H9 (cell line): ENCODE results near the gene EFCAB6. TPM values are rescaled to one million over a fixed set of nuclear protein-coding genes. Genes with fewer than 3 reads are reported as not detected.

Source experiments
- DNase-seq: peaks from one replicate; pipeline ENCODE4 v3.0.0-alpha.2; 2017
- H2AFZ ChIP-seq: one replicate; pipeline ENCODE4 v1.6.1; 2013; ENCODE audit warnings: mild to moderate bottlenecking, low read length, control low read depth, moderate library complexity
- H2AK5ac ChIP-seq: 2 replicates; pipeline ENCODE4 v1.6.1; 2013; ENCODE audit warnings: low read length, control low read depth, mixed read lengths; ENCODE audit not compliant: insufficient read length
- H2BK120ac ChIP-seq: one replicate; pipeline ENCODE4 v1.6.1; 2013; ENCODE audit warnings: low read depth, mild to moderate bottlenecking, low read length, control low read depth, inconsistent platforms; ENCODE audit not compliant: poor library complexity, severe bottlenecking
- H2BK12ac ChIP-seq: 2 replicates; pipeline ENCODE4 v1.6.1; 2013; ENCODE audit warnings: low read length, control low read depth, mixed read lengths, low read depth; ENCODE audit not compliant: insufficient read length
- H2BK15ac ChIP-seq: 2 replicates; pipeline ENCODE4 v1.6.1; 2013; ENCODE audit warnings: low read depth, low read length, control low read depth
- H2BK20ac ChIP-seq: one replicate; pipeline ENCODE4 v1.6.1; 2013; ENCODE audit warnings: low read depth, mild to moderate bottlenecking, low read length, control low read depth, inconsistent platforms; ENCODE audit not compliant: poor library complexity, severe bottlenecking
- H2BK5ac ChIP-seq: 2 replicates; pipeline ENCODE4 v1.6.1; 2013; ENCODE audit warnings: low read length, control low read depth, mixed read lengths; ENCODE audit not compliant: insufficient read length
- H3K14ac ChIP-seq: 2 replicates; pipeline ENCODE4 v1.6.1; 2013; ENCODE audit warnings: low read length, control low read depth; ENCODE audit not compliant: insufficient read depth
- H3K18ac ChIP-seq: 2 replicates; pipeline ENCODE4 v1.6.1; 2013; ENCODE audit warnings: low read depth, mild to moderate bottlenecking, mixed read lengths, low read length, control low read depth; ENCODE audit not compliant: insufficient read length
- H3K23ac ChIP-seq: 2 replicates; pipeline ENCODE4 v1.6.1; 2013; ENCODE audit warnings: low read length, control low read depth, mixed read lengths, low read depth; ENCODE audit not compliant: insufficient read length
- H3K23me2 ChIP-seq: 2 replicates; pipeline ENCODE4 v1.6.1; 2013; ENCODE audit warnings: low read depth, mild to moderate bottlenecking, mixed read lengths, low read length, control low read depth; ENCODE audit not compliant: insufficient read length, poor library complexity, severe bottlenecking
- H3K27ac ChIP-seq: 2 replicates; pipeline ENCODE4 v1.5.1; 2013; ENCODE audit warnings: low read length, control low read depth, mixed read lengths, low read depth; ENCODE audit not compliant: insufficient read length
- H3K27me3 ChIP-seq: 2 replicates; pipeline ENCODE4 v1.6.1; 2013; ENCODE audit warnings: low read length, control low read depth, inconsistent platforms; ENCODE audit not compliant: insufficient read depth
- H3K4ac ChIP-seq: 2 replicates; pipeline ENCODE4 v1.6.1; 2013; ENCODE audit warnings: low read depth, mild to moderate bottlenecking, control low read depth, inconsistent platforms, low read length, moderate library complexity
- H3K4me1 ChIP-seq: 2 replicates; pipeline ENCODE4 v1.6.1; 2013; ENCODE audit warnings: low read length, control low read depth, inconsistent platforms; ENCODE audit not compliant: insufficient read depth
- H3K4me2 ChIP-seq: 2 replicates; pipeline ENCODE4 v1.6.1; 2013; ENCODE audit warnings: low read length, control low read depth, mixed read lengths; ENCODE audit not compliant: insufficient read length, insufficient read depth
- H3K56ac ChIP-seq: 2 replicates; pipeline ENCODE4 v1.6.1; 2013; ENCODE audit warnings: low read depth, mild to moderate bottlenecking, mixed read lengths, low read length, control low read depth; ENCODE audit not compliant: insufficient read length
- H3K79me1 ChIP-seq: 2 replicates; pipeline ENCODE4 v1.6.1; 2013; ENCODE audit warnings: low read depth, mild to moderate bottlenecking, moderate library complexity, low read length, control low read depth, inconsistent platforms; ENCODE audit not compliant: insufficient read depth, poor library complexity, severe bottlenecking
- H3K79me2 ChIP-seq: 2 replicates; pipeline ENCODE4 v1.6.1; 2013; ENCODE audit warnings: low read length, control low read depth, inconsistent platforms; ENCODE audit not compliant: insufficient read depth
- H3K9ac ChIP-seq: 2 replicates; pipeline ENCODE4 v1.6.1; 2013; ENCODE audit warnings: low read length, control low read depth, mixed read lengths; ENCODE audit not compliant: insufficient read length; ENCODE audit errors: extremely low read depth
- H3K9me3 ChIP-seq: one replicate; pipeline ENCODE4 v1.6.1; 2013; ENCODE audit warnings: low read depth, low read length, inconsistent platforms; ENCODE audit not compliant: control insufficient read depth
- H3T11ph ChIP-seq: one replicate; pipeline ENCODE4 v1.6.1; 2013; ENCODE audit warnings: mild to moderate bottlenecking, low read length, control low read depth, inconsistent platforms
- H4K20me1 ChIP-seq: one replicate; pipeline ENCODE4 v1.6.1; 2013; ENCODE audit not compliant: control insufficient read depth, insufficient read length, insufficient read depth
- H4K5ac ChIP-seq: 2 replicates; pipeline ENCODE4 v1.6.1; 2013; ENCODE audit warnings: low read depth, mild to moderate bottlenecking, mixed read lengths, low read length, control low read depth; ENCODE audit not compliant: insufficient read length
- H4K8ac ChIP-seq: replicated peaks from 2 replicates; pipeline ENCODE4 v1.6.1; 2013; ENCODE audit warnings: low read length, control low read depth, mixed read lengths, low read depth; ENCODE audit not compliant: insufficient read length
- H4K91ac ChIP-seq: 2 replicates; pipeline ENCODE4 v1.6.1; 2013; ENCODE audit warnings: low read depth, mild to moderate bottlenecking, moderate library complexity, mixed read lengths, low read length, control low read depth; ENCODE audit not compliant: insufficient read length
- H3K27ac Mint-ChIP-seq, 3 experiments: 2 replicates in 2 of 3; 3 replicates in 1 of 3; pipeline ENCODE4 v1.8.0; 2020 to 2021; ENCODE audit warnings: mixed read lengths in 3 of 3, mild to moderate bottlenecking in 1 of 3, moderate library complexity in 1 of 3
- H3K27me3 Mint-ChIP-seq: 2 replicates; pipeline ENCODE4 v1.8.0; 2021; ENCODE audit warnings: low read depth, mild to moderate bottlenecking, moderate library complexity, mixed read lengths
- H3K36me3 Mint-ChIP-seq, 3 experiments: 2 replicates in 2 of 3; 3 replicates in 1 of 3; pipeline ENCODE4 v1.8.0; 2020 to 2021; ENCODE audit warnings: low read depth in 3 of 3, mixed read lengths in 3 of 3; ENCODE audit not compliant: insufficient read depth in 1 of 3
- H3K4me1 Mint-ChIP-seq, 2 experiments: 2 replicates each; pipeline ENCODE4 v1.8.0; 2020; ENCODE audit warnings: mixed read lengths in 2 of 2
- H3K4me3 Mint-ChIP-seq, 2 experiments: 2 replicates in 1 of 2; 3 replicates in 1 of 2; pipeline ENCODE4 v1.8.0; 2020 to 2021; ENCODE audit warnings: mild to moderate bottlenecking in 2 of 2, mixed read lengths in 2 of 2, moderate library complexity in 1 of 2
- H3K9me3 Mint-ChIP-seq, 2 experiments: 2 replicates in 1 of 2; 3 replicates in 1 of 2; pipeline ENCODE4 v1.8.0; 2020; ENCODE audit warnings: mild to moderate bottlenecking in 2 of 2, mixed read lengths in 2 of 2, moderate library complexity in 1 of 2
- CTCF ChIP-seq: fragments of 200-600 bp; sonication (generic); conservative IDR thresholded peaks from 3 replicates; pipeline ENCODE4 v1.8.0; 2021; ENCODE audit warnings: antibody characterized with exemption, mild to moderate bottlenecking
- WGBS: extraction: QIAGEN DNeasy Blood & Tissue Kit; methylation state at CpG from one replicate; pipeline ENCODE4 v1.1.7; 2013; ENCODE audit warnings: missing lambda C conversion rate, low lambda C conversion rate, mixed read lengths; ENCODE audit not compliant: insufficient read length; ENCODE audit errors: extremely low coverage; 5-methylcytosine and 5-hydroxymethylcytosine counted together
- total RNA-seq: library from RNA; stranded (reverse); gene quantifications from 2 replicates; pipeline ENCODE4 v1.2.1, GENCODE V29; 2021

EFCAB6 gene
- total RNA-seq, 1 experiment from 2014 or later, result 0.31 TPM

- Histone ChIP-seq H4K8ac (no peak overlapping the region), H2BK20ac (no peak overlapping the region), H3K18ac (no peak overlapping the region), H3K4me2 (no peak overlapping the region), H2BK120ac (no peak overlapping the region), H3K79me2 (no peaks in the 10 kb centered on the region), H3T11ph (no peak overlapping the region), H3K56ac (no peak overlapping the region), H2AFZ (no peak overlapping the region), H4K5ac (no peak overlapping the region), H3K23ac (no peak overlapping the region), H3K9me3 (no peaks in the 10 kb centered on the region), H3K14ac (no peak overlapping the region), H2BK15ac (no peak overlapping the region), H3K23me2 (no peaks in the 10 kb centered on the region), H2AK5ac (no peak overlapping the region), H3K27ac (no peak overlapping the region), H3K79me1 (no peaks in the 10 kb centered on the region), H3K27me3 (no peaks in the 10 kb centered on the region), H2BK5ac (no peak overlapping the region), H3K4ac (no peak overlapping the region), H4K91ac (no peak overlapping the region), H2BK12ac (no peak overlapping the region), H3K9ac (no peak overlapping the region), H3K4me1 (peaks cover 5% of the 10 kb centered on the region), H4K20me1 (no peaks in the 10 kb centered on the region)
- Mint-ChIP-seq H3K9me3 (no peaks in the 10 kb centered on the region), H3K27ac (peak overlapping the region in 1 of 3 experiments; percentile 62; a peak in 2 of 7 replicates), H3K4me1 (peaks cover 67 to 74% of the 10 kb centered on the region in 2 experiments), H3K36me3 (peaks cover 7 to 36% (median 30%) of the 10 kb centered on the region in 3 experiments; a peak in 6 of 7 replicates), H3K27me3 (peaks cover 6% of the 10 kb centered on the region), H3K4me3 (no peak overlapping the region)
- peak; percentile 45 for DNase-seq
- TF ChIP-seq CTCF, result no peak
- no CpG with 5 or more reads among the region's 26 CpGs for WGBS
These were observed 12.8 kb upstream of the EFCAB6 start for GRCh38 chr22:43824724-43825420.
